Bronchial epithelial cell (primary cell): Measurements from ENCODE around the gene RUNX2. TPM values are rescaled to one million over a fixed set of nuclear protein-coding genes. Genes with fewer than 3 reads are reported as not detected.

ENCODE experiments used
- DNase-seq: peaks from one replicate; pipeline ENCODE4 v3.0.0-alpha.2; 2010; ENCODE audit warnings: low read depth
- FAIRE-seq: peaks from 2 replicates; lab custom pipeline; 2011; peaks lifted over from hg19 to GRCh38; lab: Jason Lieb, UNC
- H3K27me3 ChIP-seq: 2 replicates; pipeline ENCODE4 v1.5.1; 2011; ENCODE audit warnings: low read length; ENCODE audit not compliant: control insufficient read depth, insufficient read depth
- H3K36me3 ChIP-seq: 2 replicates; pipeline ENCODE4 v1.5.1; 2011; ENCODE audit warnings: low read length; ENCODE audit not compliant: control insufficient read depth, insufficient read depth
- H3K4me3 ChIP-seq: 2 replicates; pipeline ENCODE4 v1.5.1; 2011; ENCODE audit warnings: mild to moderate bottlenecking, low read depth, low read length, control low read depth
- CTCF ChIP-seq: IDR thresholded peaks from 2 replicates; pipeline ENCODE4 v1.5.1; 2011; ENCODE audit warnings: mild to moderate bottlenecking, moderate library complexity, low read length, control low read depth, inconsistent platforms; ENCODE audit not compliant: insufficient read depth, severe bottlenecking
- total RNA-seq: library from RNA; depleted of rRNA; stranded (reverse); fragments of >200 nt; gene quantifications from 2 replicates; pipeline ENCODE4 v1.2.1, GENCODE V29; 2014

The RUNX2 gene
- total RNA-seq, 1 donor from 2014 or later = 0.79 TPM

DNA sequence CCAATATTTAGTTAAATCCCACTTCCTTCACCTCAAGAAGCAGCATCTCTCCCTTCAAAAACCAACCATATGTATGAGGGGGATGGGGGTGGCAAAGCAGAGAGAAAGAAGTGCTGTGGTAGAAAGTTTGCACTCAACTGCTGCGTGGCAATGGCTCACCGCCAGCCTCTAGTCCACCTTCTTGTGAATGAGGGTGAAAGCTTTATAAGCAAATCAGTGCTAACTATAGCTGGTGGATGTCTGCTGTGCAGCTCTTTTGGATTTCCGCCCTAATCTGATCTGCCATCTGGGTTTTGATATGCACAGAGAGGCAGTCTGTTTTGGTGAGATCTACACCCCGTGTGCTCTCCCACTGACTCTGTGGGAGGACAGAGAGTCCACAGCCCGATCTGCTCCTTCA is 330.8 kb downstream of the RUNX2 start:
- TF ChIP-seq CTCF = no peak
- Histone ChIP-seq H3K27me3 (no peaks in the 10 kb centered on the region), H3K36me3 (no peaks in the 10 kb centered on the region), H3K4me3 (no peak overlapping the region)
- no peak for DNase-seq
- no peak for FAIRE-seq

DNA sequence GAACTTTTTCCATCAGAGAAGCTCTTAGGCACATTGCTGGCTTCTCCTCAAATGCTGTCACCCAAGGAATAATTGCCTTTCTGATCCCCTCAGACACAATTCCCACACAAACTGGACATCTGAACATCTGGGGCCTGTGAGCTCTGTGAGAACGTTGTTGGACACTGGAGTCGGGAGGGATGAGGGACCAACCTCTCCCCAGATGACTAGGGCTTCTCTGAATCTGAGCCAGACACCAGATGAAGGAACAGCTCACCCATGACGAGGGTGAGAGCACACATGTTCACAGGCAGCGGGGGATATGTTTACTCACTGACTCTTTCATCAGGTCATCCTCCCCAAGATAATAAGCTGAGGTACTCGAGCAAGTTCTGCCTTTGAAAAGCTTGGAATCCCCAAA is 333.5 kb downstream of the RUNX2 start:
- Histone ChIP-seq H3K27me3 (no peaks in the 10 kb centered on the region), H3K36me3 (no peaks in the 10 kb centered on the region), H3K4me3 (no peak overlapping the region)
- no peak for TF ChIP-seq CTCF
- peak; percentile 77 for FAIRE-seq
- DNase-seq = peak; percentile 54

GRCh38 chr6:45663251-45664221 is 335.4 kb downstream of the RUNX2 start:
- Histone ChIP-seq H3K36me3 (no peaks in the 10 kb centered on the region), H3K27me3 (no peaks in the 10 kb centered on the region), H3K4me3 (peak overlapping the region; percentile 3)
- DNase-seq = no peak
- peak; percentile 3 for TF ChIP-seq CTCF
- no peak for FAIRE-seq

DNA sequence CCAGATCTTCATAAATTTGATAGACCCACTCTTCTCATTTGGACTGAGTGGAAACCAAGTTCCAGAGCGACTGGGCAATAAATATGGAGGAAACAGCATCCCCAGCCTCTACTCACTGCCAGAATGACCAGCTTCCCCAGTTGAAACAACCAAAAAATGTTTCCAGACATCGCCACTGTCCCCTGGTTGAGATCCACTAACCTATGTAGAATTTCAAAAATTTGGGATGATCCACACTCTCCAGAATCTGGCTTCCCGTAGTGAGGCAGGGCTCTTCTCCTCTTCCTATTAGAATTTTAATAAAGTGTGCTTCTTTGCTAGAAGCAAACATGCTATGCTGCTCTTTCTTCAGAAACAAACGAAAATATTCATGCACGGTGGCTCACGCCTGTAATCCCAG is 336.6 kb downstream of the RUNX2 start:
- H3K4me3 ChIP-seq = no peak overlapping the region
- H3K27me3 ChIP-seq = no peaks in the 10 kb centered on the region
- no peaks in the 10 kb centered on the region for H3K36me3 ChIP-seq
- no peak for TF ChIP-seq CTCF
- DNase-seq (no peak), FAIRE-seq (no peak)

GRCh38 chr6:45665859-45666258 is 337.7 kb downstream of the RUNX2 start:
- no peak overlapping the region for H3K4me3 ChIP-seq
- no peak for TF ChIP-seq CTCF
- no peaks in the 10 kb centered on the region for H3K36me3 ChIP-seq
- no peaks in the 10 kb centered on the region for H3K27me3 ChIP-seq
- FAIRE-seq = no peak
- DNase-seq = no peak
